IPS-NIHi7 (cell line): ENCODE measurements around the gene IPO7.
"Not testable (repeated sequence)": the region's sequence is repeated elsewhere in the genome, so short reads cannot be mapped to it uniquely, and the experiment has no call there.

Experiments
- DNase-seq: peaks from one replicate; pipeline ENCODE4 v3.0.0; 2012; ENCODE audit warnings: mixed read lengths; ENCODE audit errors: extremely low spot score

IPO7 gene

DNA sequence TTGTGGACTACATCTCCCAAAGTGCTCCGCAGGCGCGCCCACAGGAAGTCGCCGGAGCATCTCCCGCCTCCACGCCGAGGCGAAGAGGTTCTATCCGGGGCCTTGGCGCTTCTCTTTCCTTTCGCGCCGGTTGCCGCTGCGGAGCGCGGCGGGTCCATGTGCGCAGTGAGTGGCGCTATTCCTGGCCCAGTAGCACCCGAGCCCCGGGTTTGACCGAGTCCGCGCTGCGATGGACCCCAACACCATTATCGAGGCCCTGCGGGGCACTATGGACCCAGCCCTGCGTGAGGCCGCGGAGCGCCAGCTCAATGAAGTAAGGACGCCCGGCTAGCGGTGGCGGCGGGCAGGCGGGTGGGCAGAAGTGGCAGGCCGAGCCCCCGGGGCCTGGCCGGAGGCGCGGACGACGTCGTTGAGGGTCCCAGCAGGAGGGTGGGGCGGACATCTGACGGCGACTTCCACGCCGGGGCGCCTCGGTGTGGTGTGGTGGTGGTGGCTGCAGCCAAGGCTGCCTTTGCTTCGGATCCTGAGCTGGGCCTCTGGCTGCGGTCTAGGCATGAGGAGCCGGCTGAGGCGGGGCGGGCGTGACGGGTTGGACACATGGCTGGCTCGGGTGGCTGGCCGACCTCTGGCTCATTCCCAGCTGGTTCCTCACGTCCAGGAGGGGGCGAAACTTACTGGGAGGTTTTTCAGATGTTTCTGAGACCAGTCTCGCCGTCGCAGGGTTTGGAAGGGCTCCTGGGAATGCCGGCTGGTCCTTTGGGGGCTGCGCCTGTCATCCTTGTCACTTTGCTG is at the start of gene IPO7:
TSS of gene IPO7 (plus strand) at position 118 of the 792 bp plus-strand sequence. CDS start at position 230, 112 bp downstream.
- peak; percentile 92 for DNase-seq

DNA sequence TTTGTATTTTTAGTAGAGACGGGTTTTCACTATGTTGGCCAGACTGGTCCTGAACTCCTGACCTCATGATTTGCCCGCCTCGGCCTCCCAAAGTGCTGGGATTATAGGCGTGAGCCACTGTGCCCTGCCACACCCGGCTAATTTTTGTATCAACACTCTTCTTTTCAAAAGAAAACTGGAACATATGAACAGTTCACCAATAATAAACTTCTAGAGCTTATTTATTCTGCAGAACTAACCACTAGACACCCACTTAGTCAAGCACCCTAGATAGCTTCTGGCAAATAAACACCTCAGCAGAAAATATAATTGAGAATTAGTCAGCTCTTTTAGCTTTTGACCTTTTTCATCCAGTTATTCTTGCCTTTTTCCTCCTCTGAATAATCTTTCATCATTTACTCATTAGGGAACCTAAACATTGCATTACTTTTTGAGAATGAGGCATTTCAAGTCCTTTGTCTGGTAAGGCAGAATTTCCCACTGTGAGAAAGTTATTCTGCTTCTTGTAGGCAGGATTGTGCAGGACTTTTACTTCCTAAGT is 42.7 kb upstream of the IPO7 start:
- DNase-seq: no peak

DNA sequence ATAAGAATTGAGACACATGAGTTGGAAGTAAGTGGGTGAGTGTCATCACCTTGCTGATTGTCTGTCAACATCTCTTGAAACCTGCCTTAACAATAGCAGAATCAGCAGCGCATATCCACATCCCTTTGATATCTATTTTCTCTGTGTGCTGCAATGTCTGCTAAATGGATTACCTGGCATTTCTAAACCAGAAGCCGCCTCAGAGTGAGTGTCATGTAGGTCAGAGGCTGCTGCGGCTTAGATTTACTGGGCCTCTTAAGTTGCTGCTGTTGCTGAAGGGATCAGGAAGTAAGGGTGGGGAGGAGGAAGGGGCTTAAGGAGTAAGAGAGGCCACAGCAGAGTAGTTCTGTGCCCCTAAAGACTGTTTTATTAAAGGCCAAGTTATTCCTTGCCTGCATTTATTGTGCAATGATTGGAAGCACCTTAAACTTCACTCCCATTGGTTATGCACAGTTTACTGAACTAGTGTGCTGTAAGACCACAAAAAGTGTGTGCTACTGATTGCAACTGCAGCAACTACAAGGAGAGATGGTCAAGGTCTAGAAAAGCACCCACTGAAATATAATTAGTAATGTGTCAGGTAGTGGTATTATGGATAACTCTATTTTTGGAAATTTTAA is 40.3 kb upstream of the IPO7 start:
- DNase-seq: no peak

DNA sequence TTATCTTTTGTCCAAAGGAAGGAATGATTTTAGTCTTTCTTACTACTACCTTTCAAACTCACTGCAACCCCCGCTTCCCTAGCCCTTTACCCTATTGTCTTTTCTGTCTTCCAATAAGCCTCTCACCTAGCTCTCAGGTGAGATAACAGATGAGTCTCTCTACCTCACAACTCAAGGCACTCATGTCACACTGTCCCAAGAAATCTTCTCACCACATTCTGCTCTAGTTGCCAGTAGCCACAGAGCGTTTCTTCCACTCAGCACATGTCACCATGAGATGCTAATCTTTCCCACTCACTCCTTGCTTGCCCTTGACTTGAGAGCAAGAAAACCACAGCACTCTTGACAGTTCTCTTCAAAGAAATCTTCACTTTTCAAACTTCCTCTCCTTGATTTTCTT is 37.4 kb upstream of the IPO7 start:
- peak; percentile 28 for DNase-seq

DNA sequence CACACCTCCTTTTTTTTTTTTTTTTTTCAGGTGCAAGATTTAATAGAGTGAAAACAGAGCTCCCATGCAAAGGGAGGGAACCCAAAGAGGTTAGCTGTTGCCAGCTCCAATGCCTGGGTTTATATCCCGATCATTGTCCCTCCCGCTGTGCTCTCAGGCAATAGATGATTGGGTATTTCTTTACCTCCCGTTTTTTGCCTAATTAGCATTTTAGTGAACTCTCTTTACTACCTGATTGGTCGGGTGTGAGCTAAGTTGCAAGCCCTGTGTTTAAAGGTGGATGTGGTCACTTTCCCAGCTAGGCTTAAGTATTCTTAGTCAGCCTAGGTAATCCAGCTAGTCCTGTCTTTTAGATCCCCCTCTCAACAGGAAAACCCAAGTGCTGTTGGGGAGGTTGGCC is 36.7 kb upstream of the IPO7 start:
- not testable (repeated sequence) for DNase-seq

DNA sequence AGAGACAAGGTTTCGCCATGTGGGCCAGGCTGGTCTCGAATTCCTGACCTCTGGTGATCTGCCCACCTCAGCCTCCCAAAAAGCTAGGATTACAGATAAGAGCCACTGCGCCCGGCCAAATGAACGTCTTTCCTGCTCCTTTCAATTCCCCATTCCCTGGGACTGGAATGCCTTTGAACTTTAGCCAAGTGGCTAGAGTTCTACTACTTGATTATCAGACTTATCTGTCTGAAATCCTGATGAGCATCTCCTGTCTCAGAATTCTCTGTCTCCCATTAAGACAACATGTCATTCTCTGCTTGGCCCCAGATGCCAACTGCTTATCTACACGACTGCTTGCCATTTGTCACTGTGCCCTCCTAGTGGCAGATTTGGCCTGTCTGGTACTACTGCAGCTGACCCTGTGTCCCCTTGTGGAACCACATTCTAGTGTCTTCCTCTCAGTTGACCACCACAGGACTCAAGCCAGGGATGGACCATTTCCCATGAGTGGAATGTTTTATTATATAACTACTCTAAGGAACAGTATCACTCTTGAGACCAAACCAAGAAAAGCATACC is 33.1 kb upstream of the IPO7 start:
- DNase-seq: no peak

DNA sequence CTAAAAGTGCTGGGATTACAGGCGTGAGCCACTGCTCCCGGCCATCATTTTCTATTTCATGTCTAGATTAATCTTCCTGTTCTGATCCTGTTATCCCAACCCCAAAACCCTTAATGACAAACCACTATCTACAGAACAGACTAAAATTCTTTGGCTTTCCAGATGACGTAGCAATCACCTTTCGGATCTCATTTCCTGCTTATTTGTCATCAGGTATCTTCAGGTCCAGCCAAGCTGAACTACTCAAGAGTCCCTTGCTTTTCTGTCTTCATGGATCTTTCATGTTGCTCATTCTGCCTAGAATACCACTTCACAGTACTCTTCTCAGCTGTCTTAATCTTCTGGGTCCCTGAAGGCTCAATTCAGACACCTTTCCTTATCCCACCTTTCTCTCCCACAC is 27.4 kb upstream of the IPO7 start:
- DNase-seq: no peak

DNA sequence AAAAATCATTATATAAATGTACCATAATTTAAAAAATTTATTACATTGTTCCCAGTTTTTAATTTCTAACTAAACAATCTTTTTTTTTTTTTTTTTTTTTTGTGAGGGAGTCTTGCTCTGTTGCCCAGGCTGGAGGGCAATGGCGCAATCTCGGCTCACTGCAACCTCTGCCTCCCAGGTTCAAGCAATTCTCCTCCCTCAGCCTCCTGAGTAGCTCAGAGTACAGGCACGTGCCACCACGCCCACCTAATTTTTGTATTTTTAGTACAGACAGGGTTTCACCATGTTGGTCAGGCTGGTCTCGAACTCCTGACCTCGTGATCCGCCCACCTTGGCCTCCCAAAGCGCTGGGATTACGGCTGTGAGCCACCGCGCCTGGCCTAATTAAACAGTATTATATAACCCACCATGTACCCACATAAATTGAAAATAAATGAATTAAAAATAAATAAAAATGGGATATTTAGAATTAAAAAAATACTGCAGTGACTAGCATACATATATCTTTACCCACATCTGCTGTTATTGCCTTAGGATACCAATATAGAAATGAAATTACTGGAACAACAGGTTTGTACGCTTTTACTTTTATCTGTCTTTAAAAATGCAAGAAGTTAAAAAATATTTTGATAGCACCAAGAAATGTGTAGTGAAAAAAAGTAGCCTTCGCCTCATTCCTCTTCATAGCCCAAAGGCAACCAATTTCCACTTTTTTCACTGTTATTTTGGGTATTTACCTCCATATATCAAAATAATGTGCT is 23.4 kb upstream of the IPO7 start:
- not testable (repeated sequence) for DNase-seq

DNA sequence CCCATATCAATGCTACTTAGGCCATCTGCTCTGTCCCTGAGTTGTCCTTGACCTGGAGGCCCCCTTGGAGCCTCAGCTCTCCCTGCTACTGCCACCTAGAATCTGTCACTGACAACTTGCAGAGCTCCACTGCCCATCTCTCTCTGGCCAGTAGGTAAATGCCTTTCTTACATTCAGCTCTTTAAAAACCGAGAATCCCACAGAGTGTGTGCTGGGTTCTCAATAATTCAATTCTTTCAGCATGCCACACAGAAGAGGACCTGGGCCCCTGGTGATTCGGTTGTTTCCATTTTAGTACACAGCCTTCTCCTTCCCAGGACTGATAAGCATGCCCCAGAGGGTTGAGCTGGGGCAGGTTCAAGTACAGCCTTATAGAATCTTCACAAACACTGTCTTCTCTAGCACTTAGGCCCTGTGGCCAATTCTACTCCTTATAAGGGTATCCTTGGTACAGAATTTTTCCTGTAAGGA is 22.0 kb upstream of the IPO7 start:
- DNase-seq: no peak

DNA sequence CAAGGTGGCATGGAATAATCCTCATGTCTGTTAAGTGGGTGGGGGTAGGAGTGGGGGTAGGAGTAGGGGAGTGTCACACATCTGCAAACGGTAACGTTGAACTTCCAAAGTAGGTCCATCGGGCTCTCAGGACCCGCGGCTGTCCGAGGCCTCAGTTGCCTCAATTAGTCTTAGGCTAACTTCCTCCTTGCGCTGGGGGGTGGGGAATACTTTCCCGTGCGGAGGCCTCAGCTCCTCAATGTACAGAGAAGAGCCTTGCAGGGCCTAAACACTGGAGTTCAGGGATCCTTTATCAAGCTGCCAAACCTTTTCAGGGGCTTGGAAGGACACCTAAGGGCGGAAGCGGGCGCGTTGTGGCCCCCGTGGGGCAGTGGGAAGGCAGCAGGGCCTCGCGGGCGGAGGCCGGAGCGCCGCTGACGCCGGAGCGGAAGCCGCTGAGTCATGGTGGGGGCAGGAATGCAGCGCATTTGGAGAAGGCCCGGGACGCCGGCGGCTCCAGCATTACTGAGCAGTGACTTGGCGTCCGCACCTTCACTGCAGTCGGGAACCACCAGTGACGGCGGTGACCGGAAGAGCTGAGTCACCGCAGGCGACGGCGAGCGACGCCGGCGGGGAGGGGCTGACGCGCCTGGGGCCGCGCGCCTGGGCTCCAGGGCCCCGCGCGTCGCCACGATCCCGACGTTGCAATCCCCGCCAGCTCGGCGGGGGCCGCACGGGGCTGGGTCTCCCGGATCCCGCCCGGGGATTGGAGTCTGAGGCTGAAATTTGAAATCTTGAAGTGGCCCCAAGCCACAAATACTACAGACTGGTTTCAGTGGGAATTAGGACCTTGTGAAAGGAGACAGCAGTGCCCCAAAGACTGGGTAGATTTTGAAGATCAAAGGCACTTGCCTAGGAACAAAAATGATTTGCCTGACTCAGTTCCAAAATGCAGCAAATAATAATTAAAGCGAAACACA is 20.2 kb upstream of the IPO7 start:
- peak; percentile 94 for DNase-seq

DNA sequence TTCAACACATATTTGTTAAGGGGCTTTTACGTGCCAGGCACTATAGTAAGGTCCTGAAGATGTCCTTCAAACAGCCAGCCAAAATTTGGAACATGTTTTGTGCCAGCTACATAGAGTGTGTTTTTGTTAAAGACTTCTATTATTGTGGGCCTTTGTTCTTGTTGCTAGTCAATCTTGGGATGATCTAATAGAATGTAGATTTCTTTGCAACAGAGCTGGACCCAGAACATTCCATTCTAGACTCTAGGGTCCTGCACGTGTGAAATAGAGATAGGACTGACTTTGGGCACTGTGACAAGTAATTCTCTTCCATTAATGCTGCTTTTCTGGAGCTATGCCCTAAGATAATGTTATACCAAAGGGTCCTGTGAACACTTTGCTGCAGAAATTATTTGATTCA is 16.9 kb upstream of the IPO7 start:
- no peak for DNase-seq

DNA sequence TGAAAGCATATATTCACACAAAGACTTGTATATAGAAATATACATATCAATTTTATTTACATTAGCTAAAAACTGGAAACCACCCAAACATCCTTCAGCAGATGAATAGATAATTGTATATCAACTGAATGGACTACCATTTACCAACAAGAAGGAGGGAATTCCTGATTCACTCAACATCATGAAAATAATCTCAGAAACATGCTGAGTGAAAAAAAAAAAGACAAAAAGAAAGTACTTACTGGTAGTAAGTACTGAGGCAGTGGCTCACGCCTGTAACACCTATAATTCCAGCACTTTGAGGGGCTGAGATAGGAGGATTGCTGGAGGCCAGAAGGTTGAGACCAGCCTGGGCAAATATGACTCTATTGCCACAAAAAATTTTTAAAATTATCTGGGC is 7.4 kb upstream of the IPO7 start:
- no peak for DNase-seq

DNA sequence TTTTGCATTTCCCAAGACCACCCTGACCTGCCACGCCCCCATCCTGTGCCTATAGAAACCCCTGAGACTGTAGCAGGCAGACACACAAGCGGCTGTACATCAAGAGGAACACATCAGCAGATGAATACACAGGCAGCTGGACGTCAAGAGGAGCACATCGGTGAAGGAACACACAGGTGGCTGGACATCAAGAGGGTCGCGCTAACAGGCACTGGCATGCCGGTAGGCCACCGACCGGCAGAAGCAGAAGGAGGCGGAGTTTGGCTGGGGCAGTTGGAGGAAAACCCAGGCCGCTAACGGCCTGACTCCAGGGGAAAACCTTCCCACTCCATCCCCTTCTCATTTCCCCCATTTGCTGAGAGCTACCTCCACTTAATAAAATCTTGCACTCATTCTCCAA is 5.4 kb upstream of the IPO7 start:
- no peak for DNase-seq

DNA sequence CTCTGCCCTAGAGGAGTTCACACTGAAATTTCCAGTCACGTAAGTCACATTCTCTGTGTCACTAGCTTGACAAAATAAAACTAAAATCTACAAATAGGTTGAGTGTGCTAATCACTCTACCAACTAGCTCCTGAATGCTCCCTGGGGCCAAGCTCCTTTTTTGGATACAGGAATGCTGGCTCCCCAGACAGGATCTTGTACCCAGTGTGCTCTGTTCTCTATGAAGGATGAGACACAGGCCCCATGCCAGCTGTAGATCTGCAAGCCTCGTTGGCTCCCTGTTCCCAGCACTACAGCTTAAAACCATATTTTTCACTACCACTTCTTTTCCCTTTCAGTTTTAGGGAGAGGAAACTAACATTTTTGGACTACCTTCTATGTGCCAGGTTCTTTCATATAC is 3.7 kb upstream of the IPO7 start:
- no peak for DNase-seq

DNA sequence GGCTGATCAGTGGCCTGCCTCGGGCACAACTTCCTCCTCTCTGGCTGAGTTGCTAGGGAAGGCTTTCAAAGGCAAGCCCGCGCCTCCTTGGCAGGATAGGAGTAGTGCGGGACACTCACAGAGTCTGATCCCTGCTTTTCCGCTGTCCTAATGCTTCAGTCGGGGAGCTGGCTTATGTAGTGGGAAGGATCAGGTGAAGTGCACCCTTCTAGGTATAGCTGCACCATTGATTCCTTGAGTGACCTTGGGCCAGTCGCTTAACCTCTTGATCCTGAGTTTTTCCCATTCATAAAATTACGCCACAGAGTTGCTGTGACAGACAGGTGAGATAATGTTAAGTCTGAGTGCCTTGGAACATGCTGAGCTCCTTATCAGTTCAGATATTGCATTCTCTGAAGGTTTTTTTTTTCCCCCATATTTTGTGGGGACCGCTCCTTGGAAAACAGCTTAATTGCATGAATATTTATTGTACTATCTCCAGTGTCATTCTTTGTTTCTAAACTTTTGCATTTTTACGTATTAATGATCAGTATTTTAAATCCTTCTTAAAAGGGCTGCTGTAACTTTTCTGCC is 961 bp downstream of the IPO7 start:
- peak; percentile 36 for DNase-seq

DNA sequence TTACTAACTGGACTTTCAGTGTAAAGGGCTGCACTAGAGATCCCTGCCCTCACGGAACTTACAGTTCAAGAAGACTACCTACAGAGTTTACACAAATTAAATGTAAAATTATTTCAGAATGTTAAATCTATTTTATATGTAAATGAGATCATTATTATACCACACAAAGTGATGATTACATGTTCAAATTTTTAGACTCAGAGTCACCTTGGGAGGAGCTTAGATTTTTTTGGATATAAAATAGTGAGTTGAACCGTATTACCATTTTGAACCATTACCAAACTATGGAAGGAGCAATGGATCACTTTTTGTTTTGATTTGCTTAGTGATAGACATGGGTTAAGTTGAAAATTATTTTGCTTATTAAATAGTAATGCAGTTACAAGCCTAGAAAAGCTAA is 1.6 kb downstream of the IPO7 start:
- DNase-seq: no peak

DNA sequence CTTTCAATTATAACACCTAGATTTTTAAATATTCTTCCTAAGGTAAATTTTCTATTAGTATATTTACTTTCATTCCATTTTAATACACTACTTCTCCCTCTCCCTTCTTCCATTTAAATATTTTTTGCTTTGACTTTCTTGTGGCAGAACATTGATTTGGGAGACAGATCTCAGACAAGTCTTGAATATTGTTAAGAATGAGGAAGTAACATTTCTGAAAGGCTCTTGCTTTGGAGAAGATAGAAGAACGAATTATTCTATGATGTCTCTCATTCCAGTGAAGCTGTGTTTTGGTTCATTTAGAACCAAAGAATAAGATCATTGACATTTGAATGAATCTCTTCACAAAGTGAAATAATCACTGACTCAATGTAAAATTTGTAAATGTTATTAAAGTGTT is 2.4 kb downstream of the IPO7 start:
- DNase-seq: no peak

DNA sequence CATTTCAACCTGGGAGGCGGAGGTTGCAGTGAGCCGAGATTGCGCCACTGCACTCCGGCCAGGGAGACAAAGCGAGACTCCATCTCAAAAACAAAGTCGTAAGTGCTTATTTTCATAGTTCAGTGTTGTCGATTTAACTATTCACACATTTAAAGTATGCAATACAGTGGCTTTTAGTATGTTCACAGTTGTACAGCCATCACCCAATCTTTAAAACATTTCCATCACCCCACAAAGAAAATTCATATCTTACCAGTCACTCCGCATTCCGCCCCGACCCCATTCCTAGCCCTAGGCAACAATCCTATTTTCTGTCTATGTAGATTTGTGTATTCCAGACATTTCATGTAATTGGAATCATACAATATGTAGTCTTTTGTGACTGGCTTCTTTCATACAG is 11.9 kb downstream of the IPO7 start:
- DNase-seq: no peak

DNA sequence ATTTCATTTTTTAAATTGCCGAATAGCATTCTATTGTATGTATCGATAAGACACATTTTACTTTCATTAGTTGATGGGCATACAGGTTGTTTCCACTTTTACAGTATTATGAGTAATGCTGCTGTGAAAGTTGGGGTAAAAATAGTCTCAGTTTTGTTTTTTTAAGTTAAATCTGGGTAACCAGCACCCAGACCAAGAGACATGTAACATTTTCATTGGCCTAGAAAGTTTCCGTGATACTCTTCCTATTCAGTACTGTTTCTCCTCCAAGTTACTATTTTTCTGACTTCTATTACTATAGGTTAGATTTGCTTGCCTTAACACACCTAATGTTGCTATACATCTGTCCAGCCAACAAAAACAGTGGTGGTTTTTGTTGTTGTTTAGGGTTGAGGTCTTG is 12.3 kb downstream of the IPO7 start:
- DNase-seq: no peak
